HepG2 (cell line): ENCODE measurements around the gene NOTUM. TPM values are rescaled to one million over a fixed set of nuclear protein-coding genes. Genes with fewer than 3 reads are reported as not detected.

Source experiments
- DR1 ChIP-seq: sonication (generic); formaldehyde crosslinking; IDR thresholded peaks from 2 replicates; pipeline ENCODE4 v1.8.0; 2021; ENCODE audit warnings: mild to moderate bottlenecking, missing genetic modification reagents, inconsistent platforms
- GPBP1L1 ChIP-seq: sonication (generic); formaldehyde crosslinking; IDR thresholded peaks from 2 replicates; pipeline ENCODE4 v1.5.0; 2020; ENCODE audit warnings: mild to moderate bottlenecking, missing genetic modification reagents
- HDAC1 ChIP-seq: sonication (generic); formaldehyde crosslinking; IDR thresholded peaks from 2 replicates; pipeline ENCODE4 v1.5.1; 2020; ENCODE audit warnings: mild to moderate bottlenecking, missing genetic modification reagents
- HIVEP1 ChIP-seq: sonication (generic); formaldehyde crosslinking; IDR thresholded peaks from 2 replicates; pipeline ENCODE4 v1.4.0; 2020; ENCODE audit warnings: mild to moderate bottlenecking, missing genetic modification reagents
- HMGA1 ChIP-seq: sonication (generic); formaldehyde crosslinking; conservative IDR thresholded peaks from 2 replicates; pipeline ENCODE4 v1.4.0; 2020; ENCODE audit warnings: missing genetic modification reagents
- REPIN1 ChIP-seq: sonication (generic); formaldehyde crosslinking; IDR thresholded peaks from 2 replicates; pipeline ENCODE4 v1.8.0; 2022; ENCODE audit warnings: missing genetic modification reagents, low read depth, mild to moderate bottlenecking, borderline replicate concordance
- SMARCC2 ChIP-seq: fragments of 450-650 bp; IDR thresholded peaks from 2 replicates; pipeline ENCODE4 v1.6.1; 2017; ENCODE audit warnings: antibody characterized with exemption, mild to moderate bottlenecking
- TERF1 ChIP-seq: sonication (generic); formaldehyde crosslinking; IDR thresholded peaks from 2 replicates; pipeline ENCODE4 v1.8.0; 2022; ENCODE audit warnings: mild to moderate bottlenecking, missing genetic modification reagents, moderate library complexity
- THYN1 ChIP-seq: sonication (generic); formaldehyde crosslinking; IDR thresholded peaks from 2 replicates; pipeline ENCODE4 v1.8.1; 2023; ENCODE audit warnings: low read depth, mild to moderate bottlenecking, moderate library complexity, missing genetic modification reagents, borderline replicate concordance
- TRIM24 ChIP-seq: sonication (generic); formaldehyde crosslinking; IDR thresholded peaks from 2 replicates; pipeline ENCODE4 v1.8.0; 2022; ENCODE audit warnings: mild to moderate bottlenecking, missing genetic modification reagents
- ZBTB33 ChIP-seq: sonication (generic); formaldehyde crosslinking; IDR thresholded peaks from 2 replicates; pipeline ENCODE4 v1.4.0; 2020; ENCODE audit warnings: missing genetic modification reagents
- ZNF136 ChIP-seq: sonication (generic); formaldehyde crosslinking; IDR thresholded peaks from 2 replicates; pipeline ENCODE4 v1.8.1; 2022; ENCODE audit warnings: low read depth, mild to moderate bottlenecking, moderate library complexity, missing genetic modification reagents
- ZNF703 ChIP-seq: sonication (generic); formaldehyde crosslinking; IDR thresholded peaks from 2 replicates; pipeline ENCODE4 v1.5.1; 2020; ENCODE audit warnings: missing genetic modification reagents, mild to moderate bottlenecking, moderate library complexity, borderline replicate concordance
- polyA plus RNA-seq, 8 experiments: library from polyadenylated mRNA; depleted of rRNA in 3 of 8; stranded (reverse) in 7 of 8; unstranded in 1 of 8; fragments of >200 nt; fragmentation: Illumina TruSeq in 4 of 8; extraction: Trizol in 4 of 8; gene quantifications; 2 replicates each; pipeline versions ENCODE4 v1.2.1 to v1.2.3, GENCODE V29; 2011 to 2016; ENCODE audit warnings: low read depth in 4 of 8, missing spikeins in 1 of 8, mixed read lengths in 1 of 8; ENCODE audit not compliant: insufficient read depth in 1 of 8
- total RNA-seq, 5 experiments: library from RNA; depleted of rRNA; stranded (reverse); fragments of >200 nt; fragmentation: Illumina TruSeq; extraction: Trizol; gene quantifications; 2 replicates each; pipeline ENCODE4 v1.2.3, GENCODE V29; 2016; ENCODE audit warnings: low read depth in 1 of 5
- TF ChIP-seq, protein P1 (sequence below): sonication (generic); formaldehyde crosslinking; IDR thresholded peaks from 2 replicates; pipeline ENCODE4 v1.4.0; 2020; ENCODE audit warnings: missing genetic modification reagents; ENCODE audit errors: not compliant biosample characterization
- TF ChIP-seq, protein P2 (sequence below): sonication (generic); formaldehyde crosslinking; IDR thresholded peaks from 2 replicates; pipeline ENCODE4 v1.8.1; 2023; ENCODE audit warnings: missing genetic modification reagents, mild to moderate bottlenecking, borderline replicate concordance
- TF ChIP-seq, protein P3 (sequence below): sonication (generic); formaldehyde crosslinking; IDR thresholded peaks from 2 replicates; pipeline ENCODE4 v1.4.0; 2020; ENCODE audit warnings: missing genetic modification reagents
- TF ChIP-seq, protein P4 (sequence below): sonication (generic); formaldehyde crosslinking; IDR thresholded peaks from 2 replicates; pipeline ENCODE4 v1.4.0; 2020; ENCODE audit warnings: low read depth, missing genetic modification reagents

The NOTUM gene
- total and polyA plus RNA-seq, 2 of the 13 experiments (the other 11 are each of a cell fraction or from before 2014, with no cell fraction given): 150 to 160 TPM

DNA sequence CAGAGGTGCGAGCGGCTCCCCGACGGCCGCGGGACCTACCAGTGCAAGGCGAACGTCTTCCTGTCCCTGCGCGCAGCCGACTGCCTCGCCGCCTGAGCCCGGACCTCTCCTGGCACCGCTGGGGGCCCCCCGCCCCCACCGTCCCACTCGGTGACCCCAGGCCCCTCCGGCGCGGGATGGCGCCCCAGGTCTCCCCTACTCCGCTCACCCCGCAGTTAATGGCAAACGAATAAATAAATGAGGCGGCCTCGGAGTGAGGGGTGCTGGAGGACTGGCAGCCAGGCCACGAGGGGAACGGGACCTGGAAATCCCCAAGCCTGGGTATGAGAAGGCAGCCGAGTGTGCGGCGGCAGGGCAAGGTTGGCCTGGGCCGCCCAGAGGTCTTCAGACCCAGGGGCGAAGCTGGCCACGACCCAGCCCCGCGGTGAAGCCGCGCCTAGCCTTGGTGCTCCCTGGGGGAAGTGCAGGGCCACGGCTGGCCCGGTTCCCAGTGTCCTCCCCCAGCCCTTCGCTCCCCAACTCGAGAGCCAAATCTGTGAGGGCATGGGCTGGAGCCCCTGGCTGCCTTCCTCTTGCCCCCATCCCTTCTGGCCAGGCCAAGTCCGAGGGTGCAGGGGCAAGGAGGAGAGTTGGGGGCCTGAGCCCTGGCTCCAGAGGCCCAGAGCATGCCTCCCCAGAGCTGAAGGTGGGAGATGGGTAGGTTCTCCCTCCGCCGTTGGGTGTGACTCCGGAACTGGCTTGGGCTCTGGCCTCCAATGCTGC is 58.2 kb downstream of the NOTUM start (continued):
- TF ChIP-seq ZBTB33 (CRISPR knock-in tag) (peak; percentile 78), ZNF136 (CRISPR knock-in tag) (no peak), THYN1 (CRISPR knock-in tag) (peak; percentile 78; the same call in 1 of the 2 replicates), HMGA1 (CRISPR knock-in tag) (no peak), TERF1 (no peak), HIVEP1 (CRISPR knock-in tag) (no peak; the same call in none of the 2 replicates), DR1 (no peak), SMARCC2 (no peak), TRIM24 (CRISPR knock-in tag) (no peak), REPIN1 (CRISPR knock-in tag) (peak; percentile 48; the same call in 1 of the 2 replicates), HDAC1 (CRISPR knock-in tag) (0 out of 2 replicates have a peak, but pooled peaks have one; percentile 16), ZNF703 (no peak), GPBP1L1 (CRISPR knock-in tag) (no peak)
- TF ChIP-seq, protein P1, sequence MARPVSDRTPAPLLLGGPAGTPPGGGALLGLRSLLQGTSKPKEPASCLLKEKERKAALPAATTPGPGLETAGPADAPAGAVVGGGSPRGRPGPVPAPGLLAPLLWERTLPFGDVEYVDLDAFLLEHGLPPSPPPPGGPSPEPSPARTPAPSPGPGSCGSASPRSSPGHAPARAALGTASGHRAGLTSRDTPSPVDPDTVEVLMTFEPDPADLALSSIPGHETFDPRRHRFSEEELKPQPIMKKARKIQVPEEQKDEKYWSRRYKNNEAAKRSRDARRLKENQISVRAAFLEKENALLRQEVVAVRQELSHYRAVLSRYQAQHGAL (CRISPR knock-in tag): no peak
- TF ChIP-seq, protein P2, sequence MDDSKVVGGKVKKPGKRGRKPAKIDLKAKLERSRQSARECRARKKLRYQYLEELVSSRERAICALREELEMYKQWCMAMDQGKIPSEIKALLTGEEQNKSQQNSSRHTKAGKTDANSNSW (CRISPR knock-in tag): 0 out of 2 replicates have a peak, but pooled peaks have one; percentile 16
- TF ChIP-seq, protein P3, sequence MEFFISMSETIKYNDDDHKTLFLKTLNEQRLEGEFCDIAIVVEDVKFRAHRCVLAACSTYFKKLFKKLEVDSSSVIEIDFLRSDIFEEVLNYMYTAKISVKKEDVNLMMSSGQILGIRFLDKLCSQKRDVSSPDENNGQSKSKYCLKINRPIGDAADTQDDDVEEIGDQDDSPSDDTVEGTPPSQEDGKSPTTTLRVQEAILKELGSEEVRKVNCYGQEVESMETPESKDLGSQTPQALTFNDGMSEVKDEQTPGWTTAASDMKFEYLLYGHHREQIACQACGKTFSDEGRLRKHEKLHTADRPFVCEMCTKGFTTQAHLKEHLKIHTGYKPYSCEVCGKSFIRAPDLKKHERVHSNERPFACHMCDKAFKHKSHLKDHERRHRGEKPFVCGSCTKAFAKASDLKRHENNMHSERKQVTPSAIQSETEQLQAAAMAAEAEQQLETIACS (CRISPR knock-in tag): 0 out of 2 replicates have a peak, but pooled peaks have one; percentile 9
- TF ChIP-seq, protein P4, sequence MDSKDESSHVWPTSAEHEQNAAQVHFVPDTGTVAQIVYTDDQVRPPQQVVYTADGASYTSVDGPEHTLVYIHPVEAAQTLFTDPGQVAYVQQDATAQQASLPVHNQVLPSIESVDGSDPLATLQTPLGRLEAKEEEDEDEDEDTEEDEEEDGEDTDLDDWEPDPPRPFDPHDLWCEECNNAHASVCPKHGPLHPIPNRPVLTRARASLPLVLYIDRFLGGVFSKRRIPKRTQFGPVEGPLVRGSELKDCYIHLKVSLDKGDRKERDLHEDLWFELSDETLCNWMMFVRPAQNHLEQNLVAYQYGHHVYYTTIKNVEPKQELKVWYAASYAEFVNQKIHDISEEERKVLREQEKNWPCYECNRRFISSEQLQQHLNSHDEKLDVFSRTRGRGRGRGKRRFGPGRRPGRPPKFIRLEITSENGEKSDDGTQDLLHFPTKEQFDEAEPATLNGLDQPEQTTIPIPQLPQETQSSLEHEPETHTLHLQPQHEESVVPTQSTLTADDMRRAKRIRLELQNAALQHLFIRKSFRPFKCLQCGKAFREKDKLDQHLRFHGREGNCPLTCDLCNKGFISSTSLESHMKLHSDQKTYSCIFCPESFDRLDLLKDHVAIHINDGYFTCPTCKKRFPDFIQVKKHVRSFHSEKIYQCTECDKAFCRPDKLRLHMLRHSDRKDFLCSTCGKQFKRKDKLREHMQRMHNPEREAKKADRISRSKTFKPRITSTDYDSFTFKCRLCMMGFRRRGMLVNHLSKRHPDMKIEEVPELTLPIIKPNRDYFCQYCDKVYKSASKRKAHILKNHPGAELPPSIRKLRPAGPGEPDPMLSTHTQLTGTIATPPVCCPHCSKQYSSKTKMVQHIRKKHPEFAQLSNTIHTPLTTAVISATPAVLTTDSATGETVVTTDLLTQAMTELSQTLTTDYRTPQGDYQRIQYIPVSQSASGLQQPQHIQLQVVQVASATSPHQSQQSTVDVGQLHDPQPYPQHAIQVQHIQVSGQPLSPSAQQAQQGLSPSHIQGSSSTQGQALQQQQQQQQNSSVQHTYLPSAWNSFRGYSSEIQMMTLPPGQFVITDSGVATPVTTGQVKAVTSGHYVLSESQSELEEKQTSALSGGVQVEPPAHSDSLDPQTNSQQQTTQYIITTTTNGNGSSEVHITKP (CRISPR knock-in tag): no peak
